Fibroblast of lung (primary cell): ENCODE data around the gene RAB8B.

Experiments
- CTCF ChIP-seq, 2 donors: IDR thresholded peaks in 1 of 2; conservative IDR thresholded peaks in 1 of 2; 1 replicate in 1 of 2; 2 replicates in 1 of 2; pipeline ENCODE4 v1.5.1; 2011 to 2012; ENCODE audit warnings: low read length in 2 of 2, control low read depth in 1 of 2, inconsistent platforms in 1 of 2, low read depth in 1 of 2, mild to moderate bottlenecking in 1 of 2
- EZH2 ChIP-seq: IDR thresholded peaks from 2 replicates; pipeline ENCODE4 v1.5.1; 2012; ENCODE audit warnings: low read length, control low read depth, mild to moderate bottlenecking; ENCODE audit errors: missing control alignments

DNA sequence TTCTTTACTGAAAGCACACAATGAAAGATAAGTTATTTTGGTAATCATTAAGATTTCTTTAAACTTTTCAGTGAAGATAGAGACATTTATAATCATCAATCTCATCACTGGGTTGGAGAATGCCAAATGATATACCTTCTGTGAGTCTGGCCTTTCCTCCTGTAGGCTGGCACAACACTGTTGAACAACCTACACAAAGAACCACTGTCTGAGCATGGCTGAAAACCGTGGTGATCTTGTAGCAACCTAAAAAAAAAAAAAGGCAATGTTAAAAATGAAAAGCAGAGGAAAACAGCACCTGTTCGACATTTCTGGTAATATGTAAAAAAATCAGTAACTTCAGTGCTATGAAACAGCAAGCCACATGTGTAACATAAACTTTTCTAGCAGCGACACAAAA is 33.9 kb upstream of the RAB8B start:
- TF ChIP-seq CTCF (conservative IDR thresholded peaks at IDR 0.05 in 1 of 2, IDR thresholded peaks at IDR 0.05 in 1 of 2; ENCODE audit: low read depth in 1 of 2, low read length in 2 of 2): no peak
- TF ChIP-seq EZH2: no peak
